Epithelial cell of prostate (primary cell): ENCODE data around the gene APOF.
A peak's percentile ranks its signal among the peaks of the same experiment; 100 is the strongest.
"Not testable (repeated sequence)": the region's sequence is repeated elsewhere in the genome, so short reads cannot be mapped to it uniquely, and the experiment has no call there.

Source experiments
- DNase-seq: peaks from one replicate; pipeline ENCODE4 v3.0.0-alpha.2; 2011; ENCODE audit warnings: low read depth, low spot score
- H3K27ac ChIP-seq: fragments of 450-650 bp; 2 replicates; pipeline ENCODE4 v1.5.1; 2017; ENCODE audit warnings: mild to moderate bottlenecking

The APOF gene

DNA sequence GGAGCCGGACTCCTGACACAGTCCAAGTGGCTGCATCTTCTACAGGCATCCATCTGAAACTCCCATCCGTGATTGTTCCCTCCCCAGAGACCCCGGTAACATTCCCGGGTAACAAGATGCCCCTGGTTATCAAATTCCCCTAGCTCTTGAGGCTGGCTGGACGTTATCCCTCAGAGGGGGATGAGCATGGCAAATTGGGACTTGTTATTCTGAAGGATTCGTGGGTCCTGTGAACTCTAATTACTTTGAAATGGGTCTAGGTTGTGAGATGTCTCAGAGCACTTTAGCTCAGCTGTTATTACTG is 28.2 kb downstream of the APOF start:
- peak overlapping the region; percentile 90 for H3K27ac ChIP-seq
- no peak for DNase-seq

DNA sequence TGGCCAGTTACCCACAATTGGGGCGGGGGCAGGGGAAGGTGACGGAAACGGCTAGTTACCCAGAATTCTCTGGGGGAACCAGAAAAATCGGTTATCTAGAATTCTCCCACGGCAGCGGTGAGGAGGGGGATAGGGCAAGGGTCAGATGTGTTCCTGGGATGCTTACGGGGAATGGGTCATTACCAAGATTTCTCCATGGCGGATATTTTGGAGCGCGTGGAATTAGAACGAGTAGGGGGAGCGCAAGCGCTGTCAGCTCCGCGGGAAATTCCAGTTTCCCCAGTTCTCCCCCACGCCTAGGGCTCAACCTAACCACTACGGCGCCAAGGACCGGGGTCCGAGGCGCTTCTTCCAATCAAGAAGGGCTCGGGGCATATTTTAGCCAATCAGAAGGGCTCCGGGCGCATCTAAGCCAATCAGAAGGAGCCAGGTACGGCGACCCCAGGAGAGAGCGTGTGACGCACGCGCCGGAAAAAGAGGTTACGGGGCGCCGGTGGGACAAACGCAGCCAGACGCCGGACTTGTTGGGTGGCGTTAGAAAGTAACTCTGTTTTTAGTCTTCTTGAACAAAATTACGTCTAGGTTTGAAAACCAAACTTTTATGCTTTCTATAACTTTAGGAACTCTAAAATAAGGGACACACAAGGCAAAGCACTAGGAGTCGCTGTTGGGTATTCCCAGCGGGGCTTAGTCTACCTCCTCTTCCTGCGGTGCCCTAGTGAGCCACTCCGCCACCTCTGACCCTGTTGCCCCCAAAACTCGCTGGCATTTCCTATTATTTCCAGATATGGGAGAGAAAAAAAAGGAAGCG is 28.8 kb downstream of the APOF start, which contains the start of gene PAN2:
PAN2 (minus strand) TSS at position 322 of the 811 bp plus-strand sequence. CDS start 906 bp downstream, outside the sequence.
- H3K27ac ChIP-seq: peak within 1 kb of the TSS; percentile 90
- peak; percentile 66 for DNase-seq

DNA sequence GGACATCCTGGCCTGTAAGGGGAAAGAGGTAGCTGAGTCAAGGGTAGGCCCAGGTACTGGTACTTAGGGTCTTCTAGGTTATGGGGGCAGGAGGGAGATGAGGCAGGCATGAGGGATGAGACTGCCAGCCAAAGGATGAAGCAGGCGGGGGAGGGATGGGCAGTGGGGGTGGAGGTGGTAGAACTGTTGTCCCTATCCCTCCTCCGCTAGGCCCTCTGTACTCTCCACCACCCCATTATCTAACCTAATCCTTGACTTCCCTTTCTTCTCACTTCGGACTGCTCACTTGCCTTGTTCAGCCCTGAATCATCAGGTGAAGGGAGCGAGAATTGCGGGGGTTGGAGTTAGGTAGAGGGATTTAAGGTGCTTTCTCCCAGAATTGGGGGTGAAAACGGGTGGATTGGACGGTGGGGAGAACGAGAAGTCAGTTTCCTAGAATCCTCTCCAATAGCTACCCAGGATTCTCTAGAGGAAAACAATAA is 29.4 kb downstream of the APOF start:
- H3K27ac ChIP-seq: peak overlapping the region; percentile 90
- no peak for DNase-seq

DNA sequence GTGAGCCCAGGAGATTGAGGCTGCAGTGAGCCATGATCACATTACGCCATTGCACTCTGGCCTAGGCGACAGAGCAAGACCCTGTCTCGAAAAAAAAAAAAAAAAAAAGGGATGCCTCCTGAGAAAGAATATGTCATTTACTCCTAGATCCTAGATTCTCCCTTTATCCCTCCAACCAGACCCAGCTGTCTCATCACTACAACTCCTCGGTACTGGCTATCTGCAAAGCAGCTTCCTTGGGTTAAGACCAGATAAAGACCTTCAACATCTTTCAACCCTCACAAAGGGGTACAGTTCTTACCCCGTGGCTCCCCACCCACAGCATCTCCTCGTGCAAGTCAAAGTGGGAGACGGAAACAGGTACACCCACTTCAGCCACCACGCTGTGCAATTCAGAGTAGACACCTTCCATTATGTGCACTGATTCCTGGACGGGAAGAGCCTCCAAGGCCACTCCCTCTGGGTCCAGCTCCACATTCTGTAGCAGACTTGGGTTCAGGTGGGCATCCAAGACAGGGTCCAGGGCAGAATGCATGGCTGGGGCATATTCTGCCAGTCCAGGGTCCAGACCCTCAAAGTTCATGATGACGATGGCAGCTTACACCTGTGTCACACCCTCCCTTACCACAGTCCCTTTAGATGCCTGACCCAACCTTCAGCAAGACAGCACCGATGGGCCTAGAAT is 30.0 kb downstream of the APOF start:
- H3K27ac ChIP-seq: peak overlapping the region; percentile 90
- no peak for DNase-seq

DNA sequence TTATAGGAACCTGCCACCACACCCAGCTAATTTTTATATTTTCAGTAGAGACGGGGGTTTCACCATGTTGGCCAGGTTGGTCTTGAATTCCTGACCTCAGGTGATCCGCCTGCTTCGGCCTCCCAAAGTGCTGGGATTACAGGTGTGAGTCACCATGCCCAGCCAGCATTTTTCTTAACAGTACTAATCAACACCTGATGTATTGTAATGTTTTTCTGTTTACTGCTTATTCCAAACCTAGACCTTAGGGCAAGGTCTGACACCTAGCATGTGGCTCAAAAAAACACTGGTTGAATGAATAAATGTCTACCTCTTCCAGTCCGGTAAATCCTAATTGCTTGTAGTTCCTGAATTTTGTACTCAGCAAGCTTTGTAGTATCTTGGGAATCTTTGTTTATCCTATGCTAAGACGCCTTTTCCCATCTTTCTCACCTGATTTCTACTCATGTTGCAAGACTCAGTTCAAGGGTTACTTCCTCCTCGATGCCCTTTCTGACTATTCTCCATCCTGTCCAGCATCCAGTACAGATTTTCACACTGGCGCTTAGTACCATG is 31.6 kb downstream of the APOF start:
- peak overlapping the region; percentile 19 for H3K27ac ChIP-seq
- DNase-seq: no peak

DNA sequence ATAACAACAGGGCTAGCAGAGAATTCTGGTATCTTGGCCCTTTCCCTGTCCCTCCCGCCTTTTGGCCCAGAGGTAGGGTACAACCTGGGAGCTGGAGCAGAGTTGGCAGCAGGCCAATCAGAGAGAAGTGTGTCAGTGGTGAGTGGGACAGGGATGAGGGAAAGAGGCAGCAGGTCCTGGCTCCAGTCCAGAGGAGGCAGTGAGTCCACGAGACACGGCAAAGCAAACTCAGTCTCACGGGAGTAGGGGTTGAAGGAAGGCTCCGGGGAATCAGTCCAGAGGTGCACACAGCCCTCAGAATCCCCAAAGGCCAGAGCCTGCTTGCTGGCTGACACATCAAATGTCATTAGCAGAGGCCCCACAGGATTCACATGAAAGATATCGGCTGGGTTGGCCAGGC is 36.1 kb downstream of the APOF start:
- no peak for DNase-seq
- no peak overlapping the region for H3K27ac ChIP-seq

DNA sequence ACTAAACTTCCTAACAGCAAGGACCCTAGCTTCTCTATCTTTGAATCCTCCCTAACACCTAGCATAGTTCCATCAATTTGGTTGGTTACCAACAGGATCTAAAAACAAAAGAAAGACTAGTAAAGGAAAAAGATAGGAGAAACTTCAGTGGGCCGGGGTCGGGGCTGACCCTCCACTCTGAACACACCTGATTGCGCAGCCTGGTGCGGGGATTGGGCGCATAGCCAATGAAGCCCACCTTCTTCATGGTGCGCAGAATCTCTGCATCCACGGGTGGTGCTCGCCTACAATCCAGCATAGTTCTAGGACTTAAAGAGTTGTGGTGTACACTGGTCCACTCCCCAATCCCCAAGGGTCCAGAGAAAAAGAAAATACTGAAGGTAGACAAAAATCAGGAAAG is 36.5 kb downstream of the APOF start:
- H3K27ac ChIP-seq: no peak overlapping the region
- no peak for DNase-seq

DNA sequence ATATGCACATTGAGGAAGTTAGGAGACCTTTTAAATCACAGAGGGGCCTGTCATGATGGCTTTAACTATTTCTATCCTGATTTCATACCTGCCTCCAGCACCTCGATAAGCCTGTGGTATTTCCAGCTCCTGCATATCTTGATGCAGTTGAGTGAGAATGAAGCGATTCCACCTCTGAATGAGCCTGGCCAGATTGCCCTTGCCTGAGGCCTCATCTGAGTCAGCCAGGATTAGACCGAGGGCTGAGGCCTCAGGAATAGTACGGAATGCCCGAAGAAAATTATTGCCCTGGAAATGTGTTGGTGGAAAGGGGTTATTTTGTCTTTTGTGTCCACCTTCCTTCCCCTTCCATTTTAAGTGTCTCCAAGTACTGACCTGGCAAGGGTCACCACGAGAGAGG is 38.5 kb downstream of the APOF start:
- no peak for DNase-seq
- no peak overlapping the region for H3K27ac ChIP-seq

DNA sequence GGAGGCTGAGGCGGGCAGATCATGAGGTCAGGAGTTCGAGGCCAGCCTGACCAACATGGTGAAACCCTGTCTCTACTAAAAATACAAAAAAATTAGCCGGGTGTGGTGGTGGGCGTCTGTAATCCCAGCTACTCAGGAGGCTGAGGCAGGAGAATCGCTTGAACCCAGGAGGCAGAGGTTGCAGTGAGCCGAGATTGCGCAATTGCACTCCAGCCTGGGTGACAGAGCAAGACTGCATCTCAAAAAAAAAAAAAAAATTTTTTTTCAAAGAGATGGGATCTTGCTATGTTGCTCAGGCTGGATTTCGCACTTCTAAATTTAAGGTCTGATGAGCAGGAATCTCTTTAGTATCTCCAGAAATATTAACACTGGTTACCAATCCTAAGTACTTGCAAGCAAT is 41.0 kb downstream of the APOF start:
- not testable (repeated sequence) for H3K27ac ChIP-seq

DNA sequence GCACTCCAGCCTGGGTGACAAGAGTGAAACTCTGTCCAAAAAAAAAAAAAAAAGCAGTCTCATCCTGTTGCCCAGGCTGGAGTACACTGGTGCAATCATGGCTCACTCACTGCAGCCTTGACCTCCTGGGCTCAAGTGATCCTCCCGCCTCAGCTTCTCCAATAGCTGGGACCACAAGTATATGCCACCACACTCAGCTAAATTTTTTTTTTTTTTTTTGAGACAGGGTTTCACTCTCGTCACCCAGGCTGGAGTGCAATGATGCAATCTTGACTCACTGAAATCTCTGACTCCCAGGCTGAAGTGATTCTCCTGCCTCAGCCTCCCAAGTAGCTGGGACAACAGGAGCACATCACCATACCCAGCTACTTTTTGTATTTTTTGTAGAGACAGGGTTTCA is 41.6 kb downstream of the APOF start:
- DNase-seq: no peak
- H3K27ac ChIP-seq: no peak overlapping the region

More for the DNA sequence above, 41.0 kb downstream of the APOF start:
- DNase-seq: not testable (repeated sequence)

DNA sequence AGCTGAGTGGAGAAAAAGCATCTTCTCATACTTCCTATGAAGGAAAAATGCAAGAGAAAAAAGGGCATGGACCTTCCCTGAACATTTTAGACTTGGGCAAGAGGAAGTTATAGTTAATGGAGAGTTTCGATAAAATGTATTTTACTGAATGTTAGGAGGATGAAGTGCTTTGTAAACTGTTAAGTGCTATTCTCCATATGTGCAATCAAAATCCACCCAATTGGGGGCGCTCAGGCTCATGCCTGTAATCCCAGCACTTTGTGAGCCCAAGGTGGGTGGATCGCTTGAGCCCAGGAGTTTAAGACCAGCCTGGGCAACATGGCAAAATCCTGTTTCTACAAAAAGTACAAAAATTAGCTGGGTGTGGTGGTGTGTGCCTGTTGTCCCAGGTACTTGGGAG is 45.0 kb downstream of the APOF start:
- H3K27ac ChIP-seq: no peak overlapping the region
- no peak for DNase-seq

DNA sequence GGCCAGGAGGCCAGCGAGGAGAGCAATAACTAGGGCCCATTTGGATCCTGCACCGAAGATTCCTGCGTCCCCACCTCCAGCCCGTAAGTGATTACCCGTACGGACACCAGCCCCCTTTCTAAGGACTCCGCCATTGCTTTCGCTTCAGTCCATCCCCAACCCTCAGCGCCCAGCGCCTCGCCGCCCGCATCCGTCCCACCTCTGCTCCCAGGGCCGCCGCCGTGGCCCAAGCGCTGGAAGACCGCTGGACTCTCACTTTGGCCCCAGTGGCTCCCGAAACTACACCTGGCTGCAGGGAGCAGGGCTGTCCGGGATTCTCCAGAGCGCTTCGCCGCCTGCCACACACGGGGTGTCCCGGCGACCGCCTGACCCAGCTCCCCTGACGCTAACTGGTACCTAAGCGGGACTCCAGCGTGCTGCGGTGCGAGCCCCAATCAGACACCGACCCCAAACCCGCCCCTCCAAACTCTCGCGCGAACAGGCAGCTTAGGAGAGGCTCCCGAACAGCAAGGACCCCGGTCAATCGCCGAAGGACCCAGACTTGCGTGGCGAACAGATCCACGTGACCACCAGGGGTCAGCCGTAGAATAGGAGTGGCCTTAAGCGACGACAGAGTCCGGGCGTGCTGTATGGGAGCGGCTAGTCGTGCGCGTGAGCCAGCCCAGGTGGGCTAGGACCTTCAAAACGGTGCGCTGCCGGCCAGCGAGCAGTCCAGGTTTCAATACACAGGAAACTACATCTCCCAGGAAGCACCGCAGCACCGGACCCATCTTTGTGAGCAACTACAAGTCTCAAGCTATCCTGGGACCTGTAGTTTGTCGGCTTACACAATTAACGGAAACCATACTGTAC is 46.8 kb downstream of the APOF start, which contains the start of gene CNPY2:
CNPY2 (minus strand) TSS at position 367 of the 852 bp plus-strand sequence. CDS start 771 bp downstream, outside the sequence.
- peak; percentile 92 for DNase-seq

DNA sequence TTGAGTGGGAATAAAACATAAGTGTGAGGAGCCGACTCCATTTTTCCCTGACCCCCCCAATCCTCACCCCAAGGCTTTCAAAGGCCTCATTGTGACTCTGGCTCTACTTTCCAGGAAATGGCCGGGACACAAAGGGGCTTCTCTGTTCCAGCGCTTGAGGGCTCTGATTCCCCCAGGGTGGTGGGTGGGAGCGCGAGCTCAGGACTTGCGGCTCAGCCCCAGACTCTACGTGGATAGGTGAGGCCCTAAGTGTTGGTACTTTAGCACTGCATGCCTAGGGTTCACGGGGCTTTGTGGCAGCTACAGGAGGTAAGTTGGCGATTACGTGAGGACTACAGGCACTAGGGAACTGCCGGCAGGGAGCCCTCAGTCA is 47.4 kb downstream of the APOF start:
- peak overlapping the region; percentile 88 for H3K27ac ChIP-seq
- DNase-seq: no peak

More for the DNA sequence above, 46.8 kb downstream of the APOF start, which contains the start of gene CNPY2:
- H3K27ac ChIP-seq: peak within 1 kb of the TSS; percentile 88

DNA sequence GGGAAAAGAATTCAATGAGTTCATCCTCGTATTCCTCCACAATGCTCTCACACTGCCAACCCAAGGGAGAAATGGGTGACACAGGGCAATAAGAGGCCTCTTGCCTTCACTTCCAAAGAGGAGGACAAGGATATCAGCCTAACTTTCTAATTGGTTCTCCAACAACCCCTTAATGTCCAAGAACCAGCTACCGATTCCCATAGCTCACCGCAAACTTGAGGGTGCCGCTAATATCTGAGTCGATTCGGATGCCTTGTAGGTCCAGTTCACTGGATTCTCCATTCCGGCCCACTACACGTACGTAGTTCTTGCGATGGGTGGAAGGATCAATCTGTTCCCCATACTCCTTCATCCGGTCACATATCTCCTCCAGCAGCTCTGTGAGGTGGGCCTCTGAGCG is 51.7 kb downstream of the APOF start:
- no peak overlapping the region for H3K27ac ChIP-seq
- no peak for DNase-seq
